HCT116 (cell line): ENCODE measurements around the gene HBA2. TPM values are rescaled to one million over a fixed set of nuclear protein-coding genes. Genes with fewer than 3 reads are reported as not detected.
A peak's percentile ranks its signal among the peaks of the same experiment; 100 is the strongest.

ENCODE experiments used
- ATAC-seq: fragments of 200-7000 bp; cut with Tn5 transposase; 2 replicates; pipeline ENCODE4 v1.9.1; 2020; ENCODE audit warnings: mild to moderate bottlenecking, moderate library complexity
- BruUV-seq: library from RNA; stranded (reverse); fragments of 400-500 nt; replicated peaks from 2 replicates; lab custom pipeline; 2021; lab: Mats Ljungman, UMichigan
- CTCF ChIA-PET: fragments of 300-600 bp; sonication (Branson Sonifier 250); formaldehyde crosslinking; loops from one replicate; lab custom pipeline; 2021; ENCODE audit warnings: antibody characterized with exemption; lab: Charles Lee
- POLR2A ChIA-PET: fragments of 300-600, 350-600 bp; sonication (Branson Sonifier 250); formaldehyde crosslinking; loops from one replicate; lab custom pipeline; 2021; ENCODE audit warnings: antibody characterized with exemption; lab: Charles Lee
- RAD21 ChIA-PET, 2 experiments: fragments of 300-600 bp; sonication (Branson Sonifier 250); formaldehyde crosslinking; loops; one replicate each; lab custom pipeline; 2023; ENCODE audit warnings: low total read pairs in 2 of 2; ENCODE audit not compliant: uncharacterized antibody in 2 of 2, unreplicated experiment in 2 of 2, low non-redundant PET in 1 of 2; lab: Charles Lee
- DNase-seq: peaks from one replicate; pipeline ENCODE4 v3.0.0-alpha.2; 2010; ENCODE audit warnings: low read depth, low spot score
- H2AFZ ChIP-seq: fragments of 200-600 bp; shearing (Covaris generic), sonication (generic); 2 replicates; pipeline ENCODE4 v1.6.1; 2017; ENCODE audit warnings: low read depth, mixed run types, mixed read lengths, antibody characterized with exemption, low read length; ENCODE audit not compliant: poor library complexity, severe bottlenecking
- H3K27ac ChIP-seq: 2 replicates; pipeline ENCODE4 v1.5.1; 2012; ENCODE audit warnings: low read depth, low read length
- H3K27me3 ChIP-seq: fragments of 200-600 bp; sonication (generic); 2 replicates; pipeline ENCODE4 v1.6.1; 2016; ENCODE audit warnings: mixed run types, low read length, mixed read lengths; ENCODE audit not compliant: insufficient read depth
- H3K36me3 ChIP-seq, 2 experiments: fragments of 200-500 bp in 1 of 2; fragments of 200-600 bp in 1 of 2; sonication (Bioruptor generic) in 1 of 2; sonication (generic) in 1 of 2; 2 replicates each; pipeline versions ENCODE4 v1.5.1 to v1.6.1; 2014 to 2016; ENCODE audit warnings: low read length in 2 of 2, inconsistent platforms in 1 of 2, mixed read lengths in 1 of 2, mixed run types in 1 of 2; ENCODE audit not compliant: insufficient read depth in 2 of 2, control insufficient read depth in 1 of 2
- H3K4me1 ChIP-seq, 2 experiments: fragments of 200-600 bp in 1 of 2; sonication (generic) in 1 of 2; 2 replicates each; pipeline versions ENCODE4 v1.5.1 to v1.6.1; 2012 to 2017; ENCODE audit warnings: low read length in 2 of 2, inconsistent platforms in 1 of 2, mild to moderate bottlenecking in 1 of 2, mixed read lengths in 1 of 2, mixed run types in 1 of 2, moderate library complexity in 1 of 2; ENCODE audit not compliant: insufficient read depth in 2 of 2, control insufficient read depth in 1 of 2
- H3K4me2 ChIP-seq: fragments of 200-600 bp; sonication (generic); 2 replicates; pipeline ENCODE4 v1.6.1; 2017; ENCODE audit warnings: mixed run types, low read length, mixed read lengths
- H3K4me3 ChIP-seq, 2 experiments: fragments of 200-600 bp in 1 of 2; sonication (generic) in 1 of 2; replicated peaks in 1 of 2; 2 replicates each; pipeline ENCODE4 v1.5.1; 2011 to 2016; ENCODE audit warnings: low read length in 2 of 2, control low read depth in 1 of 2, low read depth in 1 of 2, mild to moderate bottlenecking in 1 of 2, mixed read lengths in 1 of 2, mixed run types in 1 of 2
- H3K79me2 ChIP-seq: fragments of 200-600 bp; sonication (generic); 2 replicates; pipeline ENCODE4 v1.6.1; 2017; ENCODE audit warnings: mild to moderate bottlenecking, mixed run types, low read length, moderate library complexity, mixed read lengths; ENCODE audit not compliant: insufficient read depth
- H3K9ac ChIP-seq: fragments of 200-600 bp; sonication (generic); 2 replicates; pipeline ENCODE4 v1.6.1; 2016; ENCODE audit warnings: low read length, mixed read lengths
- H3K9me2 ChIP-seq: fragments of 200-600 bp; sonication (generic), shearing (Covaris generic); 2 replicates; pipeline ENCODE4 v1.6.1; 2017; ENCODE audit warnings: mixed run types, mild to moderate bottlenecking, moderate library complexity; ENCODE audit not compliant: insufficient read depth
- H3K9me3 ChIP-seq, 2 experiments: fragments of 200-500 bp in 1 of 2; fragments of 200-600 bp in 1 of 2; sonication (Bioruptor generic) in 1 of 2; sonication (generic) in 1 of 2; 2 replicates each; pipeline ENCODE4 v1.6.1; 2014 to 2017; ENCODE audit warnings: low read length in 2 of 2, mixed read lengths in 2 of 2, inconsistent platforms in 1 of 2, low read depth in 1 of 2, mild to moderate bottlenecking in 1 of 2, mixed run types in 1 of 2, moderate library complexity in 1 of 2; ENCODE audit not compliant: control insufficient read depth in 1 of 2, insufficient read depth in 1 of 2
- H4K20me1 ChIP-seq: fragments of 200-600 bp; sonication (generic), shearing (Covaris generic); 2 replicates; pipeline ENCODE4 v1.6.1; 2017; ENCODE audit warnings: mixed run types, mild to moderate bottlenecking, moderate library complexity; ENCODE audit not compliant: insufficient read depth
- CEBPB ChIP-seq: IDR thresholded peaks from 2 replicates; pipeline ENCODE4 v1.6.1; 2012; ENCODE audit warnings: low read depth
- CTCF ChIP-seq, 3 experiments: fragments of 200-600 bp in 1 of 3; sonication (generic) in 1 of 3; IDR thresholded peaks in 2 of 3; conservative IDR thresholded peaks in 1 of 3; 2 replicates each; pipeline ENCODE4 v1.5.1; 2012 to 2017; ENCODE audit warnings: low read depth in 2 of 3, low read length in 2 of 3, antibody characterized with exemption in 1 of 3, borderline replicate concordance in 1 of 3, control low read depth in 1 of 3, mild to moderate bottlenecking in 1 of 3, mixed read lengths in 1 of 3, mixed run types in 1 of 3, moderate library complexity in 1 of 3; ENCODE audit not compliant: insufficient read depth in 1 of 3
- EGR1 ChIP-seq: IDR thresholded peaks from 2 replicates; pipeline ENCODE4 v1.6.1; 2012; ENCODE audit warnings: low read depth
- EZH2 ChIP-seq: fragments of 200-600 bp; sonication (generic); IDR thresholded peaks from 2 replicates; pipeline ENCODE4 v1.6.1; 2017; ENCODE audit warnings: antibody characterized with exemption, mixed run types
- JUND ChIP-seq: IDR thresholded peaks from 2 replicates; pipeline ENCODE4 v1.6.1; 2012
- POLR2AphosphoS5 ChIP-seq: IDR thresholded peaks from 2 replicates; pipeline ENCODE4 v1.6.1; 2011; ENCODE audit warnings: mild to moderate bottlenecking, low read depth, low read length, moderate library complexity
- REST ChIP-seq: IDR thresholded peaks from 2 replicates; pipeline ENCODE4 v1.6.1; 2012; ENCODE audit warnings: low read depth
- SP1 ChIP-seq: IDR thresholded peaks from 2 replicates; pipeline ENCODE4 v1.6.1; 2012; ENCODE audit warnings: low read depth
- SRF ChIP-seq: IDR thresholded peaks from 2 replicates; pipeline ENCODE4 v1.6.1; 2012; ENCODE audit warnings: low read depth
- TCF7L2 ChIP-seq: IDR thresholded peaks from 2 replicates; pipeline ENCODE4 v1.7.0; 2011; ENCODE audit warnings: borderline replicate concordance, inconsistent platforms; ENCODE audit not compliant: insufficient read depth, insufficient read length; ENCODE audit errors: extremely low read depth
- ZFX ChIP-seq: fragments of 450-650 bp; IDR thresholded peaks from 2 replicates; pipeline ENCODE4 v1.6.1; 2017
- intact Hi-C: fragments of 100-400 bp; cut with micrococcal nuclease; formaldehyde crosslinking; loops from 2 replicates; pipeline ENCODE4 v1.10.0; 2022
- total RNA-seq: library from RNA; stranded (reverse); gene quantifications from one replicate; pipeline ENCODE4 v1.2.1, GENCODE V29; 2021; ENCODE audit not compliant: unreplicated experiment

HBA2 gene
- total RNA-seq, 1 experiment from 2014 or later, result 3.0 TPM

- no peak for TF ChIP-seq EGR1
- TF ChIP-seq JUND, result no peak
- TF ChIP-seq SP1, result no peak
- no peak for TF ChIP-seq ZFX
- TF ChIP-seq EZH2, result no peak
- TF ChIP-seq SRF, result no peak
- peak in 2 of 3 experiments; percentile 23 to 34; a peak in 2 of 6 replicates for TF ChIP-seq CTCF (IDR thresholded peaks at IDR 0.05 in 2 of 3, conservative IDR thresholded peaks at IDR 0.05 in 1 of 3; ENCODE audit: borderline replicate concordance in 1 of 3, insufficient read depth in 1 of 3, low read depth in 2 of 3, low read length in 2 of 3)
- no peak for DNase-seq
- no peaks in the 10 kb centered on the region for H4K20me1 ChIP-seq
- H3K79me2 ChIP-seq, result no peaks in the 10 kb centered on the region
- intact Hi-C loops, result no loop called here
- no peak overlapping the region for H3K4me2 ChIP-seq
- no peaks in the 10 kb centered on the region for H3K9me2 ChIP-seq
- H3K27ac ChIP-seq, result no peak overlapping the region
- H3K4me1 ChIP-seq, result no peaks in the 10 kb centered on the region
- no peak overlapping the region for H3K4me3 ChIP-seq
- peak; percentile 62; the same call in 1 of the 2 replicates for ATAC-seq
- no peak overlapping the region for H3K9ac ChIP-seq
- H3K36me3 ChIP-seq, result peaks cover 0 to 7% of the 10 kb centered on the region in 2 experiments
- TSS peak; percentile 31 for BruUV-seq
- H3K27me3 ChIP-seq, result no peaks in the 10 kb centered on the region
- CTCF ChIA-PET, result interaction anchor here (0.7 kb wide), 1 partner anchor 115 kb away, joined by 5 read pairs; no protein-coding TSS in a partner anchor
- POLR2A ChIA-PET, result no interaction called here
- H3K9me3 ChIP-seq, result no peaks in the 10 kb centered on the region
- RAD21 ChIA-PET, result no interaction called here
- H2AFZ ChIP-seq, result no peak overlapping the region
Measured at GRCh38 chr16:188674-189073, 16.0 kb downstream of the HBA2 start.

- peaks cover 0 to 7% of the 10 kb centered on the region in 2 experiments for H3K36me3 ChIP-seq
- DNase-seq (no peak), ATAC-seq (no peak)
- H3K27me3 ChIP-seq, result no peaks in the 10 kb centered on the region
- no peak overlapping the region for H3K9ac ChIP-seq
- H3K9me3 ChIP-seq, result no peaks in the 10 kb centered on the region
- intact Hi-C loops, result no loop called here
- no peaks in the 10 kb centered on the region for H3K9me2 ChIP-seq
- no peak overlapping the region for H2AFZ ChIP-seq
- H3K4me1 ChIP-seq, result no peaks in the 10 kb centered on the region
- H4K20me1 ChIP-seq, result no peaks in the 10 kb centered on the region
- no peak overlapping the region for H3K4me2 ChIP-seq
- BruUV-seq, result no TSS peak
- no peak overlapping the region for H3K27ac ChIP-seq
- ChIA-PET POLR2A (no interaction called here), RAD21 (no interaction called here), CTCF (no interaction called here)
- no peak overlapping the region for H3K4me3 ChIP-seq
- no peaks in the 10 kb centered on the region for H3K79me2 ChIP-seq
- TF ChIP-seq CEBPB (no peak), REST (no peak), TCF7L2 (no peak), EGR1 (no peak), POLR2AphosphoS5 (no peak), CTCF (IDR thresholded peaks at IDR 0.05 in 2 of 3, conservative IDR thresholded peaks at IDR 0.05 in 1 of 3; ENCODE audit: borderline replicate concordance in 1 of 3, insufficient read depth in 1 of 3, low read depth in 2 of 3, low read length in 2 of 3) (no peak)
Measured at GRCh38 chr16:189604-190186, 17.0 kb downstream of the HBA2 start.
